Nephron progenitor cell (in vitro differentiated cells): ENCODE results near the gene RALBP1.

ENCODE experiments used
- DNase-seq: peaks from one replicate; pipeline ENCODE4 v3.0.0; 2021
- H3K27ac Mint-ChIP-seq: 2 replicates; pipeline ENCODE4 v1.8.0; 2021; ENCODE audit warnings: mild to moderate bottlenecking, moderate library complexity, mixed read lengths
- H3K27me3 Mint-ChIP-seq: 2 replicates; pipeline ENCODE4 v1.8.0; 2021; ENCODE audit warnings: mild to moderate bottlenecking, low read depth, mixed read lengths; ENCODE audit not compliant: poor library complexity
- H3K36me3 Mint-ChIP-seq: 2 replicates; pipeline ENCODE4 v1.8.0; 2021; ENCODE audit warnings: low read depth, mixed read lengths
- H3K4me1 Mint-ChIP-seq: 2 replicates; pipeline ENCODE4 v1.8.0; 2021; ENCODE audit warnings: mixed read lengths
- H3K4me3 Mint-ChIP-seq: 2 replicates; pipeline ENCODE4 v1.8.0; 2021; ENCODE audit warnings: mild to moderate bottlenecking, moderate library complexity, mixed read lengths
- H3K9me3 Mint-ChIP-seq: 2 replicates; pipeline ENCODE4 v1.8.0; 2021; ENCODE audit warnings: mild to moderate bottlenecking, moderate library complexity, mixed read lengths
- TF ChIP-seq, protein P1 (sequence below): fragments of 200-600 bp; sonication (generic); IDR thresholded peaks from 2 replicates; pipeline ENCODE4 v1.5.0; 2021; ENCODE audit warnings: antibody characterized with exemption

The RALBP1 gene

DNA sequence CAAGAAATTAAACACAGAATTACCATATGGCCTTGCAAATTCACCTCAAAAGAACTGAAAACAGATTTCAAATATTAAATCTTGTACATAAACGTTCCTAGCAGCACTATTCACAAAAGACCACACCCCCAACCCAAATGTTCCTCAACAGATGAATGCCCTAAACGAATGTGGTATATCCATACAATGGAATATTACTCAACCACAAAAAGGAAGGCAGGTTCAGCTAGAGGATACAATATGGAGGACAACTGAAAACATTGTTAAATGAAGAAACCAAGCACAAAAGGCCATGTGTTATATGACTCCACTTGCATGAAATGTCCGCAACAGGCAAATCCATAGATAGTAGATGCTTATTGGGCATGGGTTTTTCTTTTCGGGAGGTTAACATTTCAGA lies 77.3 kb downstream of the RALBP1 start:
- no peaks in the 10 kb centered on the region for H3K27me3 Mint-ChIP-seq

DNA sequence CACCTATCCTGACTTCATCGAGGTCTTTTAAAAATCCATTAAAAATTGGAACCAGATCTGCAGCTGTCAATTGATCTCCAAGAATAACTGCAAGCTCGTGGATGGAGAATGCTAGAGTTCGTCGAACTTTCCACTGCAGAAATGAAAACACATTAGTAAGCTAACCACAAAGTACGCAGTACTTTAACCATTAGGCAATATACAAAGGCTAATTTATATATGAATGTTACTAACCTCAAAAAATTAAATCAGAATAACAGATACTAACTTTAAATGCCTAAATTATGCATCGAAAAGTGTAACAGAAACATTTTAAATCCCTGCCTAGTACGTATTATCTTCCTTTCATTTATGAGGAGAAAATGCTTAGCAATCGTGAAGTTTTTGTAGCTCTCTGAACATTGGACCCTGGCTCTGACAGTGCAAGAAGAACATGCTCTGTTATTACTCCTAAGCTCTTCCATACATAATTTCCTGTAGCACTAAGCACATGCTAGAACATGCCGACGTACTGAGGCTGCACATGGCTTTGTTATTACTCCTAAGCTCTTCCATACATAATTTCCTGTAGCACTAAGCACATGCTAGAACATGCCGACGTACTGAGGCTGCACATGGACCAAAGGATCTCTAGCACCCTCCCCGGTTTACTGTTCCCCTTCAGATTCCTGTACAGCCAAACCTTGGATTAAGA lies 82.1 kb downstream of the RALBP1 start:
- peaks cover 20% of the 10 kb centered on the region for H3K9me3 Mint-ChIP-seq
- peaks cover 11% of the 10 kb centered on the region for H3K4me1 Mint-ChIP-seq
- H3K36me3 Mint-ChIP-seq = peaks cover 94% of the 10 kb centered on the region
- peaks cover 5% of the 10 kb centered on the region for H3K27me3 Mint-ChIP-seq
- DNase-seq = no peak
- H3K4me3 Mint-ChIP-seq = no peak overlapping the region
- TF ChIP-seq, protein P1, sequence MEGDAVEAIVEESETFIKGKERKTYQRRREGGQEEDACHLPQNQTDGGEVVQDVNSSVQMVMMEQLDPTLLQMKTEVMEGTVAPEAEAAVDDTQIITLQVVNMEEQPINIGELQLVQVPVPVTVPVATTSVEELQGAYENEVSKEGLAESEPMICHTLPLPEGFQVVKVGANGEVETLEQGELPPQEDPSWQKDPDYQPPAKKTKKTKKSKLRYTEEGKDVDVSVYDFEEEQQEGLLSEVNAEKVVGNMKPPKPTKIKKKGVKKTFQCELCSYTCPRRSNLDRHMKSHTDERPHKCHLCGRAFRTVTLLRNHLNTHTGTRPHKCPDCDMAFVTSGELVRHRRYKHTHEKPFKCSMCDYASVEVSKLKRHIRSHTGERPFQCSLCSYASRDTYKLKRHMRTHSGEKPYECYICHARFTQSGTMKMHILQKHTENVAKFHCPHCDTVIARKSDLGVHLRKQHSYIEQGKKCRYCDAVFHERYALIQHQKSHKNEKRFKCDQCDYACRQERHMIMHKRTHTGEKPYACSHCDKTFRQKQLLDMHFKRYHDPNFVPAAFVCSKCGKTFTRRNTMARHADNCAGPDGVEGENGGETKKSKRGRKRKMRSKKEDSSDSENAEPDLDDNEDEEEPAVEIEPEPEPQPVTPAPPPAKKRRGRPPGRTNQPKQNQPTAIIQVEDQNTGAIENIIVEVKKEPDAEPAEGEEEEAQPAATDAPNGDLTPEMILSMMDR = no peak
- H3K27ac Mint-ChIP-seq = peak overlapping the region; percentile 3

More for the DNA sequence above, 77.3 kb downstream of the RALBP1 start:
- no peak for DNase-seq
- TF ChIP-seq, protein P1 = no peak
- Mint-ChIP-seq H3K36me3 (peaks cover 97% of the 10 kb centered on the region), H3K4me1 (no peaks in the 10 kb centered on the region), H3K4me3 (no peak overlapping the region), H3K27ac (no peak overlapping the region), H3K9me3 (peaks cover 25% of the 10 kb centered on the region)

DNA sequence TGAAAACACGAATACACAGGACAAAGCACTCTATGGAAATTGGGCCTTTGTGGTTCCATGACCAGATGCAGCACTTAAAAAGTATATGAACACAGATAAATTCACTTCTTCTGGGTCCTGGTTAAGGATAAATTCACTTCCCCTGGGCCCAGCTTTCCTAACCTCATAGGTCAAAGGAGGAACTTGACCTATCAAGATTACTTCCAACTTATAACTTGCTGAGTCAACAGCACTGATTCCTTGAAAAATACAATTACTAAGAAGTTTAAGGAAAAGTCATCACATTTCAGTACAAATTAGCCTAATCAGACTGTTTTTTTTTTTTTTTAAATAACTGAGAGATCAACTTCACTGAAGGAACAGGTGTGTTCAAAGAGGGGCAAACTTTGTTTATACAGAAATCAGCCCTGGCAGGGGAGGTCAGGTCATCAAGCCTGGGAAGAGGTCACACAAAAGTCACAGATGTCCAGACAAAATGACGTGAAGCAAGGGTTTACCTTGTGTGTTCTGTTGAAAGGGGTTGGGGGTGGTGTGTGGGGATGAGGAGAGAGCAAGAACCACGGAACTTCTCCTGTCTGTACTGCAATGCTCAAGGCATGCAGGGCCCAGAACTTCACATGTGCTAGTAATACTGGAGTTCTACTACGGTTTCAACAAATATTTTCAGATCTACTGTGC lies 83.2 kb downstream of the RALBP1 start:
- Mint-ChIP-seq H3K27me3 (peaks cover 5% of the 10 kb centered on the region), H3K4me1 (peaks cover 11% of the 10 kb centered on the region), H3K27ac (peak overlapping the region; percentile 72), H3K9me3 (peaks cover 9% of the 10 kb centered on the region), H3K4me3 (no peak overlapping the region), H3K36me3 (peaks cover 94% of the 10 kb centered on the region)
- no peak for DNase-seq
- TF ChIP-seq, protein P1 = no peak

DNA sequence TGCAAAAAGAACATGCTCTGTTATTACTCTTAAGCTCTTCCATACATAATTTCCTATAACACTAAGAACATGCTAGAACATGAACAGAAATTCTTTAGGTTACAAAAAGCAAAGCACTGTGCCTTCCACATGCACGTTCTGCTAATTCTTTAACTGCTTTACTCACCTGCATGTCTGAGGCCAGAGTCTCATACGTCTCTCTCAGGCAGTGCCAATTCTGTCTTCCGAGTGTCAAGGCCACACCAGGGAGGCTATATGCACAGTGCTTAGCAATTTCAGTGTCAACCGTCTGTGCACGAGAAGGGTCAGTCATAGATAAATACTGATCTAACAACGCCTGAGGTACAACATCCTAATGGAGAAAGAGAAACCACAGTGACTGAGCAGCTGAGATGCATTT lies 83.9 kb downstream of the RALBP1 start:
- Mint-ChIP-seq H3K27me3 (peaks cover 5% of the 10 kb centered on the region), H3K27ac (peak overlapping the region; percentile 94), H3K4me3 (no peak overlapping the region), H3K4me1 (peaks cover 11% of the 10 kb centered on the region), H3K36me3 (peaks cover 94% of the 10 kb centered on the region), H3K9me3 (peaks cover 5% of the 10 kb centered on the region)
- TF ChIP-seq, protein P1 = no peak
- DNase-seq = no peak

DNA sequence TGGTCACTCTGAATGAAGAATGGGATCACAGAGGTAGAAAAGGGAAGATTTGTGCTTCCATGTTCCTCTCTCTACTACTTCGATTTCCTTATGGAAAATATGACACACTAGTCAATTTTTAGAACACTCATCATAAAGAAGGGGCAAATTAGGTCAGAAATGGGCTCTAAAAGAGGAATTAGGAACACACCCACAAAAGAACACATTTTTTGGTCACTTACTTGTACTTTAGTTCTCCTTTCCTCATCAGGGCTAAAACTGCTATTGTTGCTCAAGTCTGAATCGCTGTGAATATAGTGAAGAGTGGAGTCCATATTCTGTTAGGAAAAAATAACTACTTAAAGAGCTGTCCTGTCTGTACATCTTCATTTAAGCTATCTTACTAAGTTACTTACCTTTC lies 86.4 kb downstream of the RALBP1 start:
- Mint-ChIP-seq H3K4me3 (no peak overlapping the region), H3K36me3 (peaks cover 76% of the 10 kb centered on the region)
- DNase-seq = no peak

More for the DNA sequence above, 86.4 kb downstream of the RALBP1 start:
- TF ChIP-seq, protein P1 = no peak
- H3K4me1 Mint-ChIP-seq = peaks cover 11% of the 10 kb centered on the region
- H3K9me3 Mint-ChIP-seq = no peaks in the 10 kb centered on the region
- H3K27ac Mint-ChIP-seq = no peak overlapping the region
- H3K27me3 Mint-ChIP-seq = peaks cover 5% of the 10 kb centered on the region
